COLO829 (cell line): ENCODE results near the gene TMEM131.
"Not testable (repeated sequence)": the region's sequence is repeated elsewhere in the genome, so short reads cannot be mapped to it uniquely, and the experiment has no call there.

Source experiments
- DNase-seq: peaks from one replicate; pipeline ENCODE4 v3.0.0; 2012; ENCODE audit warnings: low spot score

Gene TMEM131

GRCh38 chr2:97723156-97724072 lies 272.3 kb downstream of the TMEM131 start:
- no peak for DNase-seq

GRCh38 chr2:97722227-97722626 lies 273.5 kb downstream of the TMEM131 start:
- no peak for DNase-seq

- no peak for DNase-seq
Observed at GRCh38 chr2:97720746-97721145, 275.0 kb downstream of the TMEM131 start.

GRCh38 chr2:97719362-97720155 lies 276.2 kb downstream of the TMEM131 start:
- no peak for DNase-seq

GRCh38 chr2:97718942-97719341 lies 276.8 kb downstream of the TMEM131 start:
- DNase-seq: no peak

- DNase-seq: no peak
Observed at GRCh38 chr2:97718051-97718882, 277.5 kb downstream of the TMEM131 start.

GRCh38 chr2:97717613-97717995 lies 278.1 kb downstream of the TMEM131 start:
- no peak for DNase-seq

GRCh38 chr2:97716695-97717612 lies 278.8 kb downstream of the TMEM131 start:
- DNase-seq: no peak

- no peak for DNase-seq
Observed at GRCh38 chr2:97715951-97716694, 279.6 kb downstream of the TMEM131 start.

GRCh38 chr2:97714950-97715652 lies 280.6 kb downstream of the TMEM131 start:
- DNase-seq: no peak

- DNase-seq: no peak
Observed at GRCh38 chr2:97714084-97714949, 281.4 kb downstream of the TMEM131 start.

GRCh38 chr2:97713296-97714083 lies 282.3 kb downstream of the TMEM131 start, which contains the start of gene ZAP70:
TSS of gene ZAP70 (plus strand) at chr2:97713576. CDS start at chr2:97724037, 10,461 bp downstream.
- no peak for DNase-seq

- DNase-seq: no peak
Observed at GRCh38 chr2:97712693-97713295, 283.0 kb downstream of the TMEM131 start.

GRCh38 chr2:97712175-97712574 lies 283.6 kb downstream of the TMEM131 start:
- not testable (repeated sequence) for DNase-seq

GRCh38 chr2:97711394-97711711 lies 284.4 kb downstream of the TMEM131 start:
- no peak for DNase-seq

GRCh38 chr2:97708608-97709007 lies 287.1 kb downstream of the TMEM131 start:
- no peak for DNase-seq

GRCh38 chr2:97708048-97708380 lies 287.7 kb downstream of the TMEM131 start:
- DNase-seq: no peak
